Measurements from ENCODE around the gene MBNL3. TPM values are rescaled to one million over a fixed set of nuclear protein-coding genes. Genes with fewer than 3 reads are reported as not detected.

Gene MBNL3
- total RNA-seq, 1 experiment from 2014 or later: 17.7 TPM

DNA sequence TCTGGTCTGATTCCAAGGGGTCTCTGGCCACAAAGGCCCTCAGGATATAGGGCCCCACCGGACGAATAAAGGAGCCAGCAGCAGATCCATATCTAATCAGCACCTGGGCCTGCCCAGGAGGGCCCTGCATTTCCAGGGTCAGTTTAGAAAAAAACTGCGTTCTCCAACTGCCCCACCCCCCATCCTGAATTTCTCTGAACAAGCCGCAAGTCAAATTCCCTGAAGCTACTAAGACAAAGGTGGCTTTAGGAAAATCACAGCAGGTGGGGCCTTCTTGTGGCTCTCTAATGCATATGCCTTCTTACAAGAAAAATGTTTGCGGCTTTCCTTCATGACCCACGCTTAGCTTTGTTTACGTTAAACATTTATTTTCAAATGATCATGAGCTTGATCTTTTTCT lies 76.6 kb downstream of the MBNL3 start:
- CTCF ChIA-PET: interaction anchor here (0.6 to 2.2 kb wide), 2 partner anchors 64 to 119 kb away, joined by 3 to 6 read pairs; no protein-coding TSS in a partner anchor

GRCh38 chrX:132411310-132411977 lies 77.4 kb downstream of the MBNL3 start:
- Mint-ChIP-seq H3K36me3 (ENCODE audit: insufficient read depth, unreplicated experiment) (no peaks in the 10 kb centered on the region), H3K27me3 (ENCODE audit: insufficient read depth, unreplicated experiment) (peaks cover 51% of the 10 kb centered on the region), H3K27ac (ENCODE audit: low read depth, unreplicated experiment) (no peak overlapping the region), H3K4me1 (ENCODE audit: insufficient read depth, unreplicated experiment) (no peaks in the 10 kb centered on the region), H3K9me3 (ENCODE audit: unreplicated experiment) (no peaks in the 10 kb centered on the region), H3K4me3 (ENCODE audit: unreplicated experiment) (no peak overlapping the region)
- CTCF ChIA-PET: interaction anchor here (0.8 to 2.2 kb wide), 2 partner anchors 20 to 119 kb away, joined by 3 to 6 read pairs; no protein-coding TSS in a partner anchor
- POLR2A ChIA-PET: no interaction called here
- DNase-seq (ENCODE audit: unreplicated experiment): no peak
- intact Hi-C loops (cut with micrococcal nuclease): no loop called here
- TF ChIP-seq, protein P1, sequence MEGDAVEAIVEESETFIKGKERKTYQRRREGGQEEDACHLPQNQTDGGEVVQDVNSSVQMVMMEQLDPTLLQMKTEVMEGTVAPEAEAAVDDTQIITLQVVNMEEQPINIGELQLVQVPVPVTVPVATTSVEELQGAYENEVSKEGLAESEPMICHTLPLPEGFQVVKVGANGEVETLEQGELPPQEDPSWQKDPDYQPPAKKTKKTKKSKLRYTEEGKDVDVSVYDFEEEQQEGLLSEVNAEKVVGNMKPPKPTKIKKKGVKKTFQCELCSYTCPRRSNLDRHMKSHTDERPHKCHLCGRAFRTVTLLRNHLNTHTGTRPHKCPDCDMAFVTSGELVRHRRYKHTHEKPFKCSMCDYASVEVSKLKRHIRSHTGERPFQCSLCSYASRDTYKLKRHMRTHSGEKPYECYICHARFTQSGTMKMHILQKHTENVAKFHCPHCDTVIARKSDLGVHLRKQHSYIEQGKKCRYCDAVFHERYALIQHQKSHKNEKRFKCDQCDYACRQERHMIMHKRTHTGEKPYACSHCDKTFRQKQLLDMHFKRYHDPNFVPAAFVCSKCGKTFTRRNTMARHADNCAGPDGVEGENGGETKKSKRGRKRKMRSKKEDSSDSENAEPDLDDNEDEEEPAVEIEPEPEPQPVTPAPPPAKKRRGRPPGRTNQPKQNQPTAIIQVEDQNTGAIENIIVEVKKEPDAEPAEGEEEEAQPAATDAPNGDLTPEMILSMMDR (IDR thresholded peaks at IDR 0.05; ENCODE audit: unreplicated experiment): no peak
- BruUV-seq (replicated peaks): no TSS peak

More for the DNA sequence above, 76.6 kb downstream of the MBNL3 start:
- Mint-ChIP-seq H3K4me3 (ENCODE audit: unreplicated experiment) (no peak overlapping the region), H3K27ac (ENCODE audit: low read depth, unreplicated experiment) (no peak overlapping the region), H3K36me3 (ENCODE audit: insufficient read depth, unreplicated experiment) (no peaks in the 10 kb centered on the region), H3K27me3 (ENCODE audit: insufficient read depth, unreplicated experiment) (peaks cover 56% of the 10 kb centered on the region), H3K4me1 (ENCODE audit: insufficient read depth, unreplicated experiment) (no peaks in the 10 kb centered on the region), H3K9me3 (ENCODE audit: unreplicated experiment) (no peaks in the 10 kb centered on the region)
- no TSS peak for BruUV-seq (replicated peaks)
- DNase-seq (ENCODE audit: unreplicated experiment): no peak
- TF ChIP-seq, protein P1 (IDR thresholded peaks at IDR 0.05; ENCODE audit: unreplicated experiment): no peak
- intact Hi-C loops (cut with micrococcal nuclease): no loop called here
- POLR2A ChIA-PET: no interaction called here

- DNase-seq (ENCODE audit: unreplicated experiment): no peak
- no peak overlapping the region for H3K27ac Mint-ChIP-seq (ENCODE audit: low read depth, unreplicated experiment)
- intact Hi-C loops (cut with micrococcal nuclease): no loop called here
- CTCF ChIA-PET: interaction anchor here (0.7 to 0.8 kb wide), 2 partner anchors 113 to 117 kb away, joined by 3 read pairs; no protein-coding TSS in a partner anchor
- no peaks in the 10 kb centered on the region for H3K9me3 Mint-ChIP-seq (ENCODE audit: unreplicated experiment)
- TF ChIP-seq, protein P1 (IDR thresholded peaks at IDR 0.05; ENCODE audit: unreplicated experiment): no peak
- POLR2A ChIA-PET: no interaction called here
- no peaks in the 10 kb centered on the region for H3K36me3 Mint-ChIP-seq (ENCODE audit: insufficient read depth, unreplicated experiment)
- peaks cover 56% of the 10 kb centered on the region for H3K27me3 Mint-ChIP-seq (ENCODE audit: insufficient read depth, unreplicated experiment)
- H3K4me1 Mint-ChIP-seq (ENCODE audit: insufficient read depth, unreplicated experiment): no peaks in the 10 kb centered on the region
- no TSS peak for BruUV-seq (replicated peaks)
- H3K4me3 Mint-ChIP-seq (ENCODE audit: unreplicated experiment): no peak overlapping the region
Measured at GRCh38 chrX:132409780-132410556, 78.9 kb downstream of the MBNL3 start.

DNA sequence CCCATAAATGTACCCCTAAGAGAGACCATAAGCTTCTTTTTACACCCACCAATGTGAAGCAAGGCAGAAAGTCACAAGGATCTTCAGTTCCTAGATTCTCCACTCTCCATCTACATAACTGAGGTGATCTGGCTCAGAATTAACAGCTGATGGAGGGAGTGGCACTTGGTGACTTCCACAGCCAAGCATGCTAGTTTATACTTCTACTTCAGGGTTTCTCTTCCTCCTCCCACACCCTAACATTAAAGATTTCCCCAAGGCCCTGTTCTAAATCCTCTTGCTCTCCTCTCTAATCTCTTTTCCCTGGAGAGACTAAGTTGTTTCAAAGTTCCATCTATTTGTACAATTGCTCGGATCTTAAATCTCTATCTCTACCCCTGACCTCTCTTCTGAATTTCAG lies 81.1 kb downstream of the MBNL3 start:
- ChIA-PET POLR2A (no interaction called here), CTCF (interaction anchor here (1.1 kb wide), 1 partner anchor 115 kb away, joined by 3 read pairs; no protein-coding TSS in a partner anchor)
- peaks cover 74% of the 10 kb centered on the region for H3K27me3 Mint-ChIP-seq (ENCODE audit: insufficient read depth, unreplicated experiment)
- TF ChIP-seq, protein P1 (IDR thresholded peaks at IDR 0.05; ENCODE audit: unreplicated experiment): no peak
- no peaks in the 10 kb centered on the region for H3K4me1 Mint-ChIP-seq (ENCODE audit: insufficient read depth, unreplicated experiment)
- no peaks in the 10 kb centered on the region for H3K36me3 Mint-ChIP-seq (ENCODE audit: insufficient read depth, unreplicated experiment)
- no peaks in the 10 kb centered on the region for H3K9me3 Mint-ChIP-seq (ENCODE audit: unreplicated experiment)
- intact Hi-C loops (cut with micrococcal nuclease): no loop called here
- BruUV-seq (replicated peaks): no TSS peak
- DNase-seq (ENCODE audit: unreplicated experiment): no peak
- H3K27ac Mint-ChIP-seq (ENCODE audit: low read depth, unreplicated experiment): no peak overlapping the region
- H3K4me3 Mint-ChIP-seq (ENCODE audit: unreplicated experiment): no peak overlapping the region
